Astrocyte of the spinal cord (primary cell): ENCODE data around the gene LIPM.

Experiments used
- DNase-seq: peaks from one replicate; pipeline ENCODE4 v3.0.0; 2011; ENCODE audit warnings: low read depth, low spot score
- H3K4me3 ChIP-seq: 2 replicates; pipeline ENCODE4 v1.5.1; 2011; ENCODE audit warnings: low read depth, mild to moderate bottlenecking, low read length, moderate library complexity
- CTCF ChIP-seq: IDR thresholded peaks from 2 replicates; pipeline ENCODE4 v1.5.1; 2012; ENCODE audit warnings: low read depth, mild to moderate bottlenecking, low read length, inconsistent platforms
- in situ Hi-C: cut with HindIII; loops from 2 replicates; pipeline ENCODE4 v1.10.0; 2017; ENCODE audit warnings: low sequenced_read_pairs

LIPM gene

GRCh38 chr10:88763441-88763840 is 39.1 kb upstream of the LIPM start:
- no peak for DNase-seq
- no peak for TF ChIP-seq CTCF
- H3K4me3 ChIP-seq = no peak overlapping the region
- in situ Hi-C loops = no loop called here

GRCh38 chr10:88764110-88764509 is 38.4 kb upstream of the LIPM start:
- H3K4me3 ChIP-seq = no peak overlapping the region

GRCh38 chr10:88765816-88766215 is 36.7 kb upstream of the LIPM start:
- no peak for TF ChIP-seq CTCF
- H3K4me3 ChIP-seq = no peak overlapping the region
- in situ Hi-C loops = no loop called here
- no peak for DNase-seq

More at GRCh38 chr10:88764110-88764509, 38.4 kb upstream of the LIPM start:
- DNase-seq = no peak
- in situ Hi-C loops = no loop called here
- no peak for TF ChIP-seq CTCF

GRCh38 chr10:88769384-88769783 is 33.1 kb upstream of the LIPM start:
- in situ Hi-C loops = no loop called here
- DNase-seq = no peak
- H3K4me3 ChIP-seq = no peak overlapping the region
- TF ChIP-seq CTCF = no peak

GRCh38 chr10:88781206-88781605 is 21.3 kb upstream of the LIPM start:
- H3K4me3 ChIP-seq = no peak overlapping the region
- no peak for DNase-seq
- no peak for TF ChIP-seq CTCF
- in situ Hi-C loops = no loop called here

GRCh38 chr10:88782222-88782621 is 20.3 kb upstream of the LIPM start:
- in situ Hi-C loops = no loop called here
- H3K4me3 ChIP-seq = no peak overlapping the region
- no peak for TF ChIP-seq CTCF
- DNase-seq = no peak

GRCh38 chr10:88783724-88784123 is 18.8 kb upstream of the LIPM start:
- in situ Hi-C loops = no loop called here
- no peak for TF ChIP-seq CTCF
- peak; percentile 45 for DNase-seq
- no peak overlapping the region for H3K4me3 ChIP-seq
